H1 (cell line): ENCODE results near the gene MTM1. TPM values are rescaled to one million over a fixed set of nuclear protein-coding genes. Genes with fewer than 3 reads are reported as not detected.

ENCODE experiments used
- CTCF ChIA-PET: fragments of 300-600 bp; sonication (Branson Sonifier 250); formaldehyde crosslinking; loops from one replicate; lab custom pipeline; 2021; ENCODE audit not compliant: partially characterized antibody; lab: Charles Lee
- POLR2A ChIA-PET: fragments of 300-600 bp; sonication (Branson Sonifier 250); formaldehyde crosslinking; loops from one replicate; lab custom pipeline; 2021; ENCODE audit warnings: inconsistent platforms; ENCODE audit not compliant: partially characterized antibody; lab: Charles Lee
- DNase-seq, 2 experiments: peaks; one replicate each; pipeline versions ENCODE4 v3.0.0 to v3.0.0-alpha.2; 2010 to 2022; ENCODE audit warnings: low spot score in 2 of 2, low read depth in 1 of 2, mixed read lengths in 1 of 2
- FAIRE-seq: peaks from 2 replicates; lab custom pipeline; 2011; peaks lifted over from hg19 to GRCh38; lab: Jason Lieb, UNC
- H2AFZ ChIP-seq: 2 replicates; pipeline ENCODE4 v1.8.1; 2012; ENCODE audit warnings: low read length, inconsistent platforms
- H2AK5ac ChIP-seq: 2 replicates; pipeline ENCODE4 v1.6.1; 2013; ENCODE audit warnings: low read depth, low read length
- H2BK120ac ChIP-seq: replicated peaks from 2 replicates; pipeline ENCODE3; 2013; ENCODE audit warnings: low read depth, low read length, inconsistent platforms
- H2BK12ac ChIP-seq: 2 replicates; pipeline ENCODE4 v1.6.1; 2013; ENCODE audit warnings: low read depth, low read length
- H2BK15ac ChIP-seq: 2 replicates; pipeline ENCODE4 v1.6.1; 2013; ENCODE audit warnings: low read length
- H2BK20ac ChIP-seq: 2 replicates; pipeline ENCODE4 v1.6.1; 2013; ENCODE audit warnings: low read length
- H2BK5ac ChIP-seq: 2 replicates; pipeline ENCODE4 v1.6.1; 2013; ENCODE audit warnings: low read depth, low read length
- H3K14ac ChIP-seq: 2 replicates; pipeline ENCODE4 v1.6.1; 2013; ENCODE audit warnings: inconsistent platforms; ENCODE audit not compliant: insufficient read length
- H3K18ac ChIP-seq: 2 replicates; pipeline ENCODE4 v1.6.1; 2013; ENCODE audit warnings: low read length; ENCODE audit errors: extremely low read depth
- H3K23ac ChIP-seq: 2 replicates; pipeline ENCODE4 v1.6.1; 2013; ENCODE audit warnings: inconsistent platforms; ENCODE audit not compliant: insufficient read length
- H3K23me2 ChIP-seq: 2 replicates; pipeline ENCODE4 v1.6.1; 2013; ENCODE audit warnings: low read depth, low read length
- H3K27ac ChIP-seq: 2 replicates; pipeline ENCODE4 v1.6.1; 2011; ENCODE audit warnings: low read depth, low read length, inconsistent platforms
- H3K27me3 ChIP-seq, 4 experiments: replicated peaks in 1 of 4; 1 replicate in 1 of 4; 2 replicates in 3 of 4; pipeline versions ENCODE4 v1.6.1 to v1.8.1; 2011 to 2013; ENCODE audit warnings: low read length in 3 of 4, mild to moderate bottlenecking in 3 of 4, inconsistent platforms in 2 of 4, mixed read lengths in 2 of 4, moderate library complexity in 1 of 4; ENCODE audit not compliant: control insufficient read depth in 3 of 4, insufficient read depth in 3 of 4; ENCODE audit errors: extremely low read depth in 1 of 4
- H3K36me3 ChIP-seq, 4 experiments: 2 replicates each; pipeline versions ENCODE4 v1.6.1 to v1.8.1; 2011 to 2013; ENCODE audit warnings: mild to moderate bottlenecking in 4 of 4, low read length in 3 of 4, moderate library complexity in 2 of 4, control low read depth in 1 of 4, inconsistent platforms in 1 of 4; ENCODE audit not compliant: insufficient read depth in 4 of 4, control insufficient read depth in 2 of 4
- H3K4ac ChIP-seq: replicated peaks from 2 replicates; pipeline ENCODE3; 2013; ENCODE audit warnings: low read length, low read depth, mixed read lengths, inconsistent platforms; ENCODE audit not compliant: insufficient read length
- H3K4me1 ChIP-seq, 4 experiments: replicated peaks in 1 of 4; 1 replicate in 1 of 4; 2 replicates in 3 of 4; pipeline versions ENCODE4 v1.6.1 to v1.8.1; 2011 to 2013; ENCODE audit warnings: low read length in 3 of 4, inconsistent platforms in 2 of 4, mixed read lengths in 1 of 4; ENCODE audit not compliant: insufficient read depth in 4 of 4, control insufficient read depth in 3 of 4
- H3K4me2 ChIP-seq, 2 experiments: 2 replicates each; pipeline versions ENCODE4 v1.6.1 to v1.8.1; 2011 to 2013; ENCODE audit warnings: low read depth in 2 of 2, low read length in 2 of 2, control low read depth in 1 of 2, inconsistent platforms in 1 of 2, mild to moderate bottlenecking in 1 of 2; ENCODE audit not compliant: insufficient read depth in 1 of 2
- H3K4me3 ChIP-seq, 4 experiments: fragments of 200-600, 300-600 bp in 1 of 4; sonication (generic), shearing (Covaris generic), sonication (Bioruptor Twin) in 1 of 4; 2 replicates each; pipeline versions ENCODE4 v1.5.1 to v1.8.1; 2011 to 2016; ENCODE audit warnings: low read length in 4 of 4, low read depth in 3 of 4, control low read depth in 2 of 4, inconsistent platforms in 2 of 4, mild to moderate bottlenecking in 2 of 4, mixed read lengths in 1 of 4, moderate library complexity in 1 of 4; ENCODE audit not compliant: insufficient read depth in 2 of 4; ENCODE audit errors: extremely low read depth in 1 of 4
- H3K56ac ChIP-seq: replicated peaks from 2 replicates; pipeline ENCODE3; 2013; ENCODE audit warnings: low read depth, mild to moderate bottlenecking, mixed read lengths, low read length, inconsistent platforms; ENCODE audit not compliant: insufficient read length
- H3K79me1 ChIP-seq: 2 replicates; pipeline ENCODE4 v1.6.1; 2013; ENCODE audit warnings: low read depth, low read length, control low read depth
- H3K79me2 ChIP-seq, 2 experiments: 2 replicates each; pipeline versions ENCODE4 v1.6.1 to v1.8.1; 2012 to 2013; ENCODE audit warnings: low read length in 2 of 2, mild to moderate bottlenecking in 2 of 2, inconsistent platforms in 1 of 2; ENCODE audit not compliant: insufficient read depth in 2 of 2, control insufficient read depth in 1 of 2
- H3K9ac ChIP-seq, 4 experiments: replicated peaks in 1 of 4; 1 replicate in 1 of 4; 2 replicates in 3 of 4; pipeline versions ENCODE4 v1.6.1 to v1.8.1; 2011 to 2013; ENCODE audit warnings: low read depth in 3 of 4, low read length in 3 of 4, control low read depth in 2 of 4, mild to moderate bottlenecking in 2 of 4, moderate library complexity in 2 of 4, inconsistent platforms in 1 of 4; ENCODE audit errors: extremely low read depth in 1 of 4
- H3K9me3 ChIP-seq, 2 experiments: 2 replicates each; pipeline versions ENCODE4 v1.6.1 to v1.8.1; 2012 to 2013; ENCODE audit warnings: mild to moderate bottlenecking in 2 of 2, moderate library complexity in 2 of 2, control low read depth in 1 of 2, inconsistent platforms in 1 of 2, low read depth in 1 of 2, low read length in 1 of 2, mixed read lengths in 1 of 2; ENCODE audit not compliant: insufficient read depth in 2 of 2
- H4K20me1 ChIP-seq, 2 experiments: replicated peaks in 1 of 2; 2 replicates each; pipeline versions ENCODE3 to v1.8.1; 2011 to 2013; ENCODE audit warnings: inconsistent platforms in 2 of 2, low read length in 2 of 2, mild to moderate bottlenecking in 1 of 2; ENCODE audit not compliant: insufficient read depth in 2 of 2, control insufficient read depth in 1 of 2
- H4K5ac ChIP-seq: 2 replicates; pipeline ENCODE4 v1.6.1; 2013; ENCODE audit warnings: low read length, low read depth, mixed read lengths, inconsistent platforms; ENCODE audit not compliant: insufficient read length
- H4K8ac ChIP-seq: 2 replicates; pipeline ENCODE4 v1.8.0; 2013; ENCODE audit warnings: mild to moderate bottlenecking, moderate library complexity, low read length, inconsistent platforms; ENCODE audit not compliant: insufficient read depth; ENCODE audit errors: extremely low read depth
- H4K91ac ChIP-seq: replicated peaks from 2 replicates; pipeline ENCODE3; 2013; ENCODE audit warnings: low read length, mixed read lengths, inconsistent platforms; ENCODE audit not compliant: insufficient read length
- BCL11A ChIP-seq, 2 experiments: IDR thresholded peaks; one replicate each; pipeline ENCODE4 v1.6.1; 2011; ENCODE audit warnings: low read depth in 2 of 2, low read length in 2 of 2, mild to moderate bottlenecking in 2 of 2
- CTBP2 ChIP-seq: IDR thresholded peaks from 2 replicates; pipeline ENCODE4 v1.7.0; 2011; ENCODE audit warnings: borderline replicate concordance, mild to moderate bottlenecking, moderate library complexity, mixed read lengths, low read length; ENCODE audit not compliant: insufficient read depth, insufficient read length
- PHF8 ChIP-seq: fragments of 200-600 bp; sonication (generic); conservative IDR thresholded peaks from 2 replicates; pipeline ENCODE4 v1.7.1; 2012; ENCODE audit warnings: low read depth, mild to moderate bottlenecking, inconsistent platforms, low read length, moderate library complexity
- SIN3A ChIP-seq, 2 experiments: IDR thresholded peaks in 1 of 2; conservative IDR thresholded peaks in 1 of 2; 2 replicates each; pipeline ENCODE4 v1.6.1; 2011 to 2012; ENCODE audit warnings: low read length in 2 of 2, improper control_type of control experiment in 1 of 2, low read depth in 1 of 2, mild to moderate bottlenecking in 1 of 2
- SP1 ChIP-seq: IDR thresholded peaks from 2 replicates; pipeline ENCODE4 v1.6.1; 2011; ENCODE audit warnings: low read depth, low read length
- SP2 ChIP-seq: IDR thresholded peaks from 2 replicates; pipeline ENCODE4 v1.6.1; 2012; ENCODE audit warnings: mild to moderate bottlenecking, low read length, inconsistent platforms
- TAF1 ChIP-seq: IDR thresholded peaks from 2 replicates; pipeline ENCODE4 v1.6.1; 2011; ENCODE audit warnings: mild to moderate bottlenecking, low read depth, low read length
- TAF7 ChIP-seq: optimal IDR thresholded peaks from 2 replicates; pipeline ENCODE3; 2011; ENCODE audit warnings: low read depth, mild to moderate bottlenecking, inconsistent platforms, low read length, moderate library complexity, borderline replicate concordance
- TEAD4 ChIP-seq: IDR thresholded peaks from 2 replicates; pipeline ENCODE4 v1.6.1; 2012; ENCODE audit warnings: low read depth, low read length, inconsistent platforms, mixed read lengths
- WGBS, 2 experiments: shearing (Covaris generic) in 1 of 2; methylation state at CpG; one replicate each; pipeline versions ENCODE4 v1.1.6 to v1.1.7; 2013 to 2015; ENCODE audit warnings: low lambda C conversion rate in 2 of 2, mixed read lengths in 2 of 2, inconsistent platforms in 1 of 2, low coverage in 1 of 2, missing lambda C conversion rate in 1 of 2; ENCODE audit not compliant: insufficient replicate concordance in 2 of 2, insufficient coverage in 1 of 2, insufficient read length in 1 of 2; ENCODE audit errors: extremely low coverage in 1 of 2, missing lambda C conversion rate in 1 of 2; 5-methylcytosine and 5-hydroxymethylcytosine counted together
- polyA plus RNA-seq, 7 experiments: library from polyadenylated mRNA; depleted of rRNA in 3 of 7; stranded (reverse) in 5 of 7; unstranded in 2 of 7; fragments of >200 nt in 5 of 7; fragments of 200-250 nt in 2 of 7; gene quantifications; 1 replicate in 5 of 7; 2 replicates in 1 of 7; 4 replicates in 1 of 7; pipeline versions ENCODE4 v1.2.1 to v1.2.3, GENCODE V29; 2011 to 2013; ENCODE audit warnings: missing spikeins in 2 of 7, mixed read lengths in 2 of 7
- total RNA-seq: library from RNA; stranded (reverse); fragmentation: NEBNext Ultra II Directional; extraction: Animal tissue kit (Norgen Biotek cat#: 25700); gene quantifications from 2 replicates; pipeline ENCODE4 v1.2.1, GENCODE V29; 2021

MTM1 gene
- total and polyA plus RNA-seq, 2 of the 8 experiments (the other 6 are each of a cell fraction or from before 2014, with no cell fraction given) = 2.3 to 8.4 TPM

DNA sequence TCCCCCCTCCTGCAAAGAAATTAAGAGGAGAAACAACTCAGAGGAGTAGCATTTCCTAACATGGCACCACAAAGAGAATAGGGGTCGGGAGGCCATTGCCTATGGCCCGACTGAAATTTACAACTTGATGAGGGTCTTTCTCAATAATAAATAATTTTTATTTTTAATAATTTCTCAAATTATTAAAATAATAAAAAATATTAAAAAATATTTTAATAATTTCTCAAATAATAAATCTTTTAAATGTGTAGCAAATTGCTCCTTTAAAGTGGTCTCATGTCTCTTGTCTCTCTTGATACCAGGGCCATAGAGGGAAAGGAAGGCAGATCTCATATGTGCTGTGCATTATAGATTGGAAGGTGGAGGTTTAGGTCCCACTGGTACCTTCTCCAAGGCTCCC lies 75.5 kb downstream of the MTM1 start:
- no peaks in the 10 kb centered on the region for H3K4me1 ChIP-seq
- no peaks in the 10 kb centered on the region for H3K9me3 ChIP-seq
- no peak overlapping the region for H4K5ac ChIP-seq
- H2AFZ ChIP-seq = no peak overlapping the region
- H2BK120ac ChIP-seq = no peak overlapping the region
- H2BK5ac ChIP-seq = no peak overlapping the region
- H4K8ac ChIP-seq = no peak overlapping the region
- no peak overlapping the region for H3K9ac ChIP-seq
- H3K56ac ChIP-seq = no peak overlapping the region
- no peak overlapping the region for H3K4me3 ChIP-seq
- H3K14ac ChIP-seq = no peak overlapping the region
- no peak overlapping the region for H2BK20ac ChIP-seq
- H2BK12ac ChIP-seq = no peak overlapping the region
- DNase-seq (no peak), FAIRE-seq (no peak)
- no peak overlapping the region for H2BK15ac ChIP-seq
- no peak overlapping the region for H3K23ac ChIP-seq
- H3K4ac ChIP-seq = no peak overlapping the region
- H3K36me3 ChIP-seq = no peaks in the 10 kb centered on the region; a peak in 2 of 8 replicates
- no peaks in the 10 kb centered on the region for H3K23me2 ChIP-seq
- H3K27ac ChIP-seq = no peak overlapping the region
- H3K79me1 ChIP-seq = no peaks in the 10 kb centered on the region
- no peaks in the 10 kb centered on the region for H3K27me3 ChIP-seq
- 100% methylated on average over 2 of the region's 2 CpGs; no CpG with 5 or more reads in 1 of the 2 experiments for WGBS, 2 experiments
- no peak overlapping the region for H3K4me2 ChIP-seq
- no peaks in the 10 kb centered on the region for H3K79me2 ChIP-seq
- ChIA-PET POLR2A (no interaction called here), CTCF (no interaction called here)
- H4K91ac ChIP-seq = no peak overlapping the region
- no peak overlapping the region for H3K18ac ChIP-seq
- no peak overlapping the region for H2AK5ac ChIP-seq
- H4K20me1 ChIP-seq = no peaks in the 10 kb centered on the region
- TF ChIP-seq TAF1 = no peak
- TF ChIP-seq TAF7 = no peak
- no peak for TF ChIP-seq SIN3A (conservative IDR thresholded peaks at IDR 0.05 in 1 of 2, IDR thresholded peaks at IDR 0.05 in 1 of 2; ENCODE audit: low read depth in 1 of 2, low read length in 2 of 2)
- no peak for TF ChIP-seq SP1
- TF ChIP-seq CTBP2 = no peak
- TF ChIP-seq BCL11A (IDR thresholded peaks at IDR 0.05; ENCODE audit: low read depth in 2 of 2, low read length in 2 of 2) = no peak
- TF ChIP-seq TEAD4 = no peak
- no peak for TF ChIP-seq SP2
- no peak for TF ChIP-seq PHF8
